K562 (cell line): ENCODE measurements around the gene GRXCR2. TPM values are rescaled to one million over a fixed set of nuclear protein-coding genes. Genes with fewer than 3 reads are reported as not detected.

ENCODE experiments used
- CEBPZ ChIP-seq: fragments of 150-350 bp; IDR thresholded peaks from 2 replicates; pipeline ENCODE4 v1.6.1; 2014; ENCODE audit warnings: low read depth, mild to moderate bottlenecking, low read length, borderline replicate concordance
- ELF1 ChIP-seq: fragments of 200-800 bp; sonication (Bioruptor generic); IDR thresholded peaks from 2 replicates; pipeline ENCODE4 v1.6.1; 2016; ENCODE audit warnings: missing genetic modification characterization, missing compliant biosample characterization
- ETV5 ChIP-seq: sonication (generic); formaldehyde crosslinking; IDR thresholded peaks from 2 replicates; pipeline ENCODE4 v1.4.0; 2020; ENCODE audit warnings: low read depth, mild to moderate bottlenecking, missing genetic modification reagents
- FOXK2 ChIP-seq, 2 experiments: fragments of 450-650 bp; IDR thresholded peaks in 1 of 2; conservative IDR thresholded peaks in 1 of 2; 2 replicates each; pipeline ENCODE4 v1.6.1; 2016; ENCODE audit warnings: low read depth in 2 of 2, mild to moderate bottlenecking in 1 of 2
- GTF2E2 ChIP-seq: fragments of 200-800 bp; sonication (Bioruptor generic); IDR thresholded peaks from 2 replicates; pipeline ENCODE4 v1.6.1; 2016; ENCODE audit warnings: missing genetic modification characterization, missing compliant biosample characterization
- JUND ChIP-seq, 2 experiments: IDR thresholded peaks; 2 replicates in 1 of 2; 3 replicates in 1 of 2; pipeline ENCODE4 v1.6.1; 2011; ENCODE audit warnings: borderline replicate concordance in 2 of 2, low read depth in 2 of 2, low read length in 2 of 2, improper control_type of control experiment in 1 of 2, missing biosample characterization in 1 of 2, missing genetic modification characterization in 1 of 2, missing genetic modification reagents in 1 of 2
- KAT7 ChIP-seq: sonication (generic); formaldehyde crosslinking; IDR thresholded peaks from 2 replicates; pipeline ENCODE4 v1.8.0; 2022; ENCODE audit warnings: missing genetic modification reagents, mild to moderate bottlenecking, borderline replicate concordance
- PHF8 ChIP-seq: fragments of 200-600 bp; sonication (generic); IDR thresholded peaks from 2 replicates; pipeline ENCODE4 v1.6.1; 2012; ENCODE audit warnings: mixed run types, mild to moderate bottlenecking, inconsistent platforms, low read length, moderate library complexity, borderline replicate concordance
- TEAD1 ChIP-seq, 2 experiments: fragments of 450-650 bp in 1 of 2; sonication (generic) in 1 of 2; formaldehyde crosslinking; IDR thresholded peaks; 2 replicates each; pipeline versions ENCODE4 v1.4.0 to v1.8.0; 2020 to 2022; ENCODE audit warnings: mild to moderate bottlenecking in 2 of 2, missing genetic modification reagents in 1 of 2
- ZBTB40 ChIP-seq, 2 experiments: fragments of 450-650 bp in 1 of 2; sonication (generic) in 1 of 2; formaldehyde crosslinking in 1 of 2; IDR thresholded peaks; 2 replicates each; pipeline versions ENCODE4 v1.7.1 to v1.9.0; 2016 to 2022; ENCODE audit warnings: inconsistent platforms in 1 of 2, mild to moderate bottlenecking in 1 of 2, missing genetic modification reagents in 1 of 2
- ZNF133 ChIP-seq: fragments of 250-450 bp; sonication (Bioruptor Pico); IDR thresholded peaks from 2 replicates; pipeline ENCODE4 v1.4.0; 2020; ENCODE audit warnings: mild to moderate bottlenecking
- ZNF24 ChIP-seq: fragments of 450-650 bp; IDR thresholded peaks from 2 replicates; pipeline ENCODE4 v1.6.1; 2016
- polyA plus RNA-seq, 8 experiments: library from polyadenylated mRNA; depleted of rRNA in 4 of 8; stranded (reverse) in 5 of 8; unstranded in 3 of 8; fragments of >200 nt; fragmentation: Nextera tagmentation in 2 of 8; fragmentation: Illumina TruSeq in 1 of 8; extraction: Ambion mirVana in 2 of 8; extraction: Trizol in 1 of 8; gene quantifications; 2 replicates each; pipeline versions ENCODE4 v1.2.1 to v1.2.3, GENCODE V29; 2011 to 2014; ENCODE audit warnings: inconsistent platforms in 1 of 8, missing spikeins in 1 of 8
- total RNA-seq, 7 experiments: library from RNA; depleted of rRNA in 6 of 7; stranded (reverse); fragments of >200 nt in 6 of 7; fragmentation: Illumina TruSeq in 2 of 7; extraction: Trizol in 2 of 7; gene quantifications; 2 replicates each; pipeline versions ENCODE4 v1.2.1 to v1.2.3, GENCODE V29; 2011 to 2021; ENCODE audit warnings: low replicate concordance in 1 of 7

GRXCR2 gene
- total and polyA plus RNA-seq, 9 of the 15 experiments (the other 6 are each of a cell fraction or from before 2014, with no cell fraction given): not detected

- TF ChIP-seq PHF8: peak; percentile 95
- peak; percentile 95 for TF ChIP-seq KAT7 (CRISPR knock-in tag)
- TF ChIP-seq TEAD1 (CRISPR knock-in tag; IDR thresholded peaks at IDR 0.05): 0 out of 4 replicates have a peak, but pooled peaks of 1 of the 2 experiments have one; percentile 5
- TF ChIP-seq ZBTB40 (IDR thresholded peaks at IDR 0.05): peak; percentile 100
- TF ChIP-seq ZBTB40 (CRISPR knock-in tag; IDR thresholded peaks at IDR 0.05): peak; percentile 100
- TF ChIP-seq ZNF24: peak; percentile 70; the same call in 1 of the 2 replicates
- TF ChIP-seq GTF2E2 (tag): peak; percentile 72; the same call in 1 of the 2 replicates
- peak; percentile 64 for TF ChIP-seq ELF1 (tag)
- peak; percentile 63 for TF ChIP-seq JUND (IDR thresholded peaks at IDR 0.05; ENCODE audit: borderline replicate concordance, low read depth, low read length)
- peak; percentile 14; the same call in 1 of the 3 replicates for TF ChIP-seq JUND (tag; IDR thresholded peaks at IDR 0.05; ENCODE audit: borderline replicate concordance, low read depth, low read length)
- no peak for TF ChIP-seq CEBPZ
- 0 out of 2 replicates have a peak, but pooled peaks have one; percentile 20 for TF ChIP-seq ETV5 (CRISPR knock-in tag)
- 0 out of 2 replicates have a peak, but pooled peaks have one; percentile 78 for TF ChIP-seq ZNF133 (CRISPR knock-in tag)
- peak in 1 of 2 experiments; percentile 61; a peak in 2 of 4 replicates for TF ChIP-seq FOXK2 (conservative IDR thresholded peaks at IDR 0.05 in 1 of 2, IDR thresholded peaks at IDR 0.05 in 1 of 2; ENCODE audit: low read depth in 2 of 2)
These were observed 37.6 kb downstream of the GRXCR2 start, which contains the start of gene PRELID2 (continued) for GRCh38 chr5:145834917-145835847.
